ENCODE measurements around the gene TBC1D14. TPM values are rescaled to one million over a fixed set of nuclear protein-coding genes. Genes with fewer than 3 reads are reported as not detected.
A peak's percentile ranks its signal among the peaks of the same experiment; 100 is the strongest.

TBC1D14 gene
- total RNA-seq, 2 experiments from 2014 or later, result 38.4 to 39.3 TPM

- peaks cover 4% of the 10 kb centered on the region for H3K27me3 Mint-ChIP-seq
- no peak for DNase-seq
- H3K27ac Mint-ChIP-seq, result peak overlapping the region; percentile 34
- H3K4me1 Mint-ChIP-seq, result peaks cover 36% of the 10 kb centered on the region
- H3K9me3 Mint-ChIP-seq, result no peaks in the 10 kb centered on the region
- H3K36me3 Mint-ChIP-seq, result no peaks in the 10 kb centered on the region
- peak overlapping the region; percentile 81 for H3K4me3 Mint-ChIP-seq
These were observed 132.3 kb downstream of the TBC1D14 start for GRCh38 chr4:7041801-7042502.

GRCh38 chr4:7042503-7043283, 133.1 kb downstream of the TBC1D14 start:
- Mint-ChIP-seq H3K9me3 (no peaks in the 10 kb centered on the region), H3K27me3 (peaks cover 4% of the 10 kb centered on the region), H3K27ac (peak overlapping the region; percentile 78), H3K36me3 (no peaks in the 10 kb centered on the region), H3K4me3 (peak overlapping the region; percentile 86), H3K4me1 (peaks cover 40% of the 10 kb centered on the region)
- DNase-seq, result peak; percentile 97

GRCh38 chr4:7043284-7044136, 133.9 kb downstream of the TBC1D14 start, which contains the start of gene TADA2B:
TADA2B (plus strand) TSS chr4:7043372; CDS start chr4:7043580, 208 bp downstream.
- no peaks in the 10 kb centered on the region for H3K36me3 Mint-ChIP-seq
- H3K27ac Mint-ChIP-seq, result peak within 1 kb of the TSS; percentile 78
- H3K9me3 Mint-ChIP-seq, result no peaks in the 10 kb centered on the region
- H3K4me1 Mint-ChIP-seq, result peaks cover 42% of the 10 kb centered on the region
- H3K4me3 Mint-ChIP-seq, result peak within 1 kb of the TSS; percentile 89
- DNase-seq, result peak; percentile 57
- H3K27me3 Mint-ChIP-seq, result peaks cover 4% of the 10 kb centered on the region

- DNase-seq, result no peak
- H3K4me3 Mint-ChIP-seq, result peak overlapping the region; percentile 89
- H3K27ac Mint-ChIP-seq, result peak overlapping the region; percentile 75
- H3K9me3 Mint-ChIP-seq, result no peaks in the 10 kb centered on the region
- peaks cover 4% of the 10 kb centered on the region for H3K27me3 Mint-ChIP-seq
- H3K36me3 Mint-ChIP-seq, result no peaks in the 10 kb centered on the region
- H3K4me1 Mint-ChIP-seq, result peaks cover 48% of the 10 kb centered on the region
These were observed 134.7 kb downstream of the TBC1D14 start for GRCh38 chr4:7044137-7044930.

GRCh38 chr4:7045553-7045952, 135.9 kb downstream of the TBC1D14 start:
- DNase-seq, result no peak
- Mint-ChIP-seq H3K27ac (no peak overlapping the region), H3K4me3 (peak overlapping the region; percentile 89), H3K36me3 (no peaks in the 10 kb centered on the region), H3K9me3 (no peaks in the 10 kb centered on the region), H3K4me1 (peaks cover 53% of the 10 kb centered on the region), H3K27me3 (peaks cover 4% of the 10 kb centered on the region)

- Mint-ChIP-seq H3K36me3 (no peaks in the 10 kb centered on the region), H3K27ac (no peak overlapping the region), H3K27me3 (peaks cover 4% of the 10 kb centered on the region), H3K9me3 (no peaks in the 10 kb centered on the region), H3K4me1 (peaks cover 53% of the 10 kb centered on the region), H3K4me3 (peak overlapping the region; percentile 9)
- no peak for DNase-seq
These were observed 136.6 kb downstream of the TBC1D14 start for GRCh38 chr4:7045961-7046921.

- H3K9me3 Mint-ChIP-seq, result no peaks in the 10 kb centered on the region
- peaks cover 51% of the 10 kb centered on the region for H3K4me1 Mint-ChIP-seq
- no peak for DNase-seq
- no peaks in the 10 kb centered on the region for H3K36me3 Mint-ChIP-seq
- H3K27ac Mint-ChIP-seq, result no peak overlapping the region
- peaks cover under 1% of the 10 kb centered on the region for H3K27me3 Mint-ChIP-seq
- H3K4me3 Mint-ChIP-seq, result no peak overlapping the region
These were observed 137.3 kb downstream of the TBC1D14 start for GRCh38 chr4:7046971-7047370.

- H3K9me3 Mint-ChIP-seq, result no peaks in the 10 kb centered on the region
- no peak overlapping the region for H3K27ac Mint-ChIP-seq
- no peak overlapping the region for H3K4me3 Mint-ChIP-seq
- H3K4me1 Mint-ChIP-seq, result peaks cover 55% of the 10 kb centered on the region
- DNase-seq, result no peak
- no peaks in the 10 kb centered on the region for H3K36me3 Mint-ChIP-seq
- no peaks in the 10 kb centered on the region for H3K27me3 Mint-ChIP-seq
These were observed 139.0 kb downstream of the TBC1D14 start for GRCh38 chr4:7048642-7049041.

GRCh38 chr4:7049295-7049694, 139.7 kb downstream of the TBC1D14 start:
- H3K9me3 Mint-ChIP-seq, result no peaks in the 10 kb centered on the region
- DNase-seq, result no peak
- no peaks in the 10 kb centered on the region for H3K36me3 Mint-ChIP-seq
- H3K4me1 Mint-ChIP-seq, result peaks cover 54% of the 10 kb centered on the region
- H3K27ac Mint-ChIP-seq, result peak overlapping the region; percentile 8
- no peaks in the 10 kb centered on the region for H3K27me3 Mint-ChIP-seq
- H3K4me3 Mint-ChIP-seq, result no peak overlapping the region

GRCh38 chr4:7049739-7050138, 140.1 kb downstream of the TBC1D14 start:
- no peaks in the 10 kb centered on the region for H3K9me3 Mint-ChIP-seq
- no peak overlapping the region for H3K4me3 Mint-ChIP-seq
- no peak for DNase-seq
- no peaks in the 10 kb centered on the region for H3K36me3 Mint-ChIP-seq
- H3K27ac Mint-ChIP-seq, result peak overlapping the region; percentile 8
- peaks cover 49% of the 10 kb centered on the region for H3K4me1 Mint-ChIP-seq
- no peaks in the 10 kb centered on the region for H3K27me3 Mint-ChIP-seq

- Mint-ChIP-seq H3K27me3 (no peaks in the 10 kb centered on the region), H3K36me3 (no peaks in the 10 kb centered on the region), H3K4me1 (peaks cover 43% of the 10 kb centered on the region), H3K4me3 (no peak overlapping the region), H3K9me3 (no peaks in the 10 kb centered on the region), H3K27ac (no peak overlapping the region)
- no peak for DNase-seq
These were observed 141.0 kb downstream of the TBC1D14 start for GRCh38 chr4:7050481-7051143.

- Mint-ChIP-seq H3K9me3 (no peaks in the 10 kb centered on the region), H3K4me1 (peaks cover 38% of the 10 kb centered on the region), H3K27me3 (no peaks in the 10 kb centered on the region), H3K27ac (no peak overlapping the region), H3K4me3 (no peak overlapping the region), H3K36me3 (peaks cover 2% of the 10 kb centered on the region)
- no peak for DNase-seq
These were observed 141.5 kb downstream of the TBC1D14 start for GRCh38 chr4:7051144-7051495.

- H3K36me3 Mint-ChIP-seq, result peaks cover 2% of the 10 kb centered on the region
- no peaks in the 10 kb centered on the region for H3K9me3 Mint-ChIP-seq
- H3K27me3 Mint-ChIP-seq, result no peaks in the 10 kb centered on the region
- H3K27ac Mint-ChIP-seq, result no peak overlapping the region
- H3K4me3 Mint-ChIP-seq, result no peak overlapping the region
- no peak for DNase-seq
- H3K4me1 Mint-ChIP-seq, result peaks cover 30% of the 10 kb centered on the region
These were observed 142.3 kb downstream of the TBC1D14 start for GRCh38 chr4:7051905-7052304.
